Mesodermal cell (in vitro differentiated cells): ENCODE measurements around the gene CCDC85C.

Source experiments
- H3K27ac ChIP-seq: 2 replicates; pipeline ENCODE4 v1.7.0; 2013; ENCODE audit warnings: mild to moderate bottlenecking, low read depth, low read length, moderate library complexity; ENCODE audit not compliant: severe bottlenecking
- H3K36me3 ChIP-seq: 2 replicates; pipeline ENCODE4 v1.7.1; 2013; ENCODE audit warnings: mild to moderate bottlenecking, low read length, moderate library complexity; ENCODE audit not compliant: control insufficient read depth, insufficient read depth
- H3K4me1 ChIP-seq: one replicate; pipeline ENCODE4 v1.7.1; 2013; ENCODE audit warnings: mild to moderate bottlenecking, low read length; ENCODE audit not compliant: insufficient read depth, control insufficient read depth, poor library complexity, severe bottlenecking
- H3K4me3 ChIP-seq: 2 replicates; pipeline ENCODE4 v1.7.0; 2013; ENCODE audit warnings: low read length, control low read depth, mild to moderate bottlenecking; ENCODE audit not compliant: insufficient read depth, poor library complexity, severe bottlenecking; ENCODE audit errors: extremely low read depth
- H3K9me3 ChIP-seq: 2 replicates; pipeline ENCODE4 v1.7.1; 2013; ENCODE audit warnings: mild to moderate bottlenecking, low read length, moderate library complexity; ENCODE audit not compliant: control insufficient read depth
- WGBS, 2 experiments: methylation state at CpG; one replicate each; pipeline ENCODE4 v1.1.5; 2013; ENCODE audit warnings: missing lambda C conversion rate in 2 of 2; ENCODE audit not compliant: insufficient coverage in 2 of 2; 5-methylcytosine and 5-hydroxymethylcytosine counted together

CCDC85C gene

GRCh38 chr14:99570544-99571302, 33.3 kb downstream of the CCDC85C start:
- 31 to 48% methylated on average over 6 to 9 of the region's 12 CpGs for WGBS, 2 experiments
- H3K27ac ChIP-seq, result peak overlapping the region; percentile 52
- H3K36me3 ChIP-seq, result no peaks in the 10 kb centered on the region
- H3K9me3 ChIP-seq, result no peaks in the 10 kb centered on the region
- peaks cover 52% of the 10 kb centered on the region for H3K4me1 ChIP-seq
- H3K4me3 ChIP-seq, result no peak overlapping the region

GRCh38 chr14:99569725-99570543, 34.1 kb downstream of the CCDC85C start:
- H3K36me3 ChIP-seq, result no peaks in the 10 kb centered on the region
- H3K4me3 ChIP-seq, result no peak overlapping the region
- peaks cover 52% of the 10 kb centered on the region for H3K4me1 ChIP-seq
- H3K9me3 ChIP-seq, result no peaks in the 10 kb centered on the region
- H3K27ac ChIP-seq, result no peak overlapping the region
- 75 to 80% methylated on average over 10 to 14 of the region's 14 CpGs for WGBS, 2 experiments

- peaks cover 51% of the 10 kb centered on the region for H3K4me1 ChIP-seq
- H3K36me3 ChIP-seq, result no peaks in the 10 kb centered on the region
- WGBS, 2 experiments, result 83 to 85% methylated on average over 20 to 21 of the region's 22 CpGs
- no peak overlapping the region for H3K4me3 ChIP-seq
- H3K27ac ChIP-seq, result no peak overlapping the region
- H3K9me3 ChIP-seq, result no peaks in the 10 kb centered on the region
Observed at GRCh38 chr14:99568567-99569560, 35.1 kb downstream of the CCDC85C start.

GRCh38 chr14:99566390-99567354, 37.3 kb downstream of the CCDC85C start:
- no peaks in the 10 kb centered on the region for H3K36me3 ChIP-seq
- H3K27ac ChIP-seq, result no peak overlapping the region
- 82 to 91% methylated on average over 10 to 15 of the region's 20 CpGs for WGBS, 2 experiments
- peaks cover 29% of the 10 kb centered on the region for H3K4me1 ChIP-seq
- H3K4me3 ChIP-seq, result no peak overlapping the region
- H3K9me3 ChIP-seq, result no peaks in the 10 kb centered on the region

- Histone ChIP-seq H3K4me1 (peaks cover 24% of the 10 kb centered on the region), H3K9me3 (no peaks in the 10 kb centered on the region), H3K27ac (no peak overlapping the region), H3K4me3 (no peak overlapping the region), H3K36me3 (no peaks in the 10 kb centered on the region)
- 77 to 86% methylated on average over 5 to 7 of the region's 7 CpGs for WGBS, 2 experiments
Observed at GRCh38 chr14:99566009-99566389, 38.0 kb downstream of the CCDC85C start.

- Histone ChIP-seq H3K9me3 (no peaks in the 10 kb centered on the region), H3K4me1 (peaks cover 17% of the 10 kb centered on the region), H3K4me3 (no peak overlapping the region), H3K27ac (no peak overlapping the region), H3K36me3 (no peaks in the 10 kb centered on the region)
- 73 to 83% methylated on average over 2 of the region's 4 CpGs for WGBS, 2 experiments
Observed at GRCh38 chr14:99565383-99565782, 38.6 kb downstream of the CCDC85C start.

- 78 to 79% methylated on average over 13 to 14 of the region's 14 CpGs for WGBS, 2 experiments
- H3K27ac ChIP-seq, result no peak overlapping the region
- no peaks in the 10 kb centered on the region for H3K36me3 ChIP-seq
- H3K4me3 ChIP-seq, result no peak overlapping the region
- peaks cover 16% of the 10 kb centered on the region for H3K4me1 ChIP-seq
- no peaks in the 10 kb centered on the region for H3K9me3 ChIP-seq
Observed at GRCh38 chr14:99564926-99565259, 39.1 kb downstream of the CCDC85C start.

- Histone ChIP-seq H3K9me3 (no peaks in the 10 kb centered on the region), H3K4me3 (no peak overlapping the region), H3K27ac (no peak overlapping the region), H3K4me1 (peaks cover 16% of the 10 kb centered on the region), H3K36me3 (no peaks in the 10 kb centered on the region)
- 74 to 80% methylated on average over 9 to 11 of the region's 11 CpGs for WGBS, 2 experiments
Observed at GRCh38 chr14:99564256-99564925, 39.6 kb downstream of the CCDC85C start.

GRCh38 chr14:99563749-99564129, 40.3 kb downstream of the CCDC85C start:
- H3K9me3 ChIP-seq, result no peaks in the 10 kb centered on the region
- 95 to 98% methylated on average over 4 to 6 of the region's 6 CpGs for WGBS, 2 experiments
- no peaks in the 10 kb centered on the region for H3K36me3 ChIP-seq
- H3K4me1 ChIP-seq, result peaks cover 16% of the 10 kb centered on the region
- H3K4me3 ChIP-seq, result no peak overlapping the region
- H3K27ac ChIP-seq, result peak overlapping the region; percentile 41
